Liver (tissue), 9 donors: ENCODE results near the gene CDK5RAP3. TPM values are rescaled to one million over a fixed set of nuclear protein-coding genes. Genes with fewer than 3 reads are reported as not detected.

Source experiments
- DNase-seq: peaks from one replicate; pipeline ENCODE4 v3.0.0-alpha.2; 2017; ENCODE audit warnings: low spot score
- H3K27ac ChIP-seq, 2 donors: one replicate each; pipeline ENCODE4 v1.7.0; 2013; ENCODE audit warnings: inconsistent platforms in 2 of 2, low read length in 2 of 2, control low read depth in 1 of 2, low read depth in 1 of 2, mild to moderate bottlenecking in 1 of 2
- H3K27me3 ChIP-seq, 4 donors: one replicate each; pipeline versions ENCODE4 v1.6.1 to v1.7.0; 2013; ENCODE audit warnings: low read length in 3 of 4, inconsistent platforms in 1 of 4, mild to moderate bottlenecking in 1 of 4, moderate library complexity in 1 of 4; ENCODE audit not compliant: control insufficient read depth in 4 of 4, insufficient read depth in 4 of 4
- H3K36me3 ChIP-seq, 4 donors: one replicate each; pipeline versions ENCODE4 v1.6.1 to v1.7.0; 2013; ENCODE audit warnings: low read length in 3 of 4, mild to moderate bottlenecking in 3 of 4, low read depth in 1 of 4, moderate library complexity in 1 of 4; ENCODE audit not compliant: control insufficient read depth in 4 of 4, insufficient read depth in 3 of 4
- H3K4me1 ChIP-seq, 4 donors: one replicate each; pipeline versions ENCODE4 v1.6.1 to v1.7.0; 2013; ENCODE audit warnings: low read length in 3 of 4, mild to moderate bottlenecking in 3 of 4, moderate library complexity in 1 of 4; ENCODE audit not compliant: control insufficient read depth in 4 of 4, insufficient read depth in 4 of 4
- H3K4me3 ChIP-seq, 3 donors: one replicate each; pipeline versions ENCODE4 v1.6.1 to v1.7.0; 2013; ENCODE audit warnings: low read length in 3 of 3, control low read depth in 1 of 3, low read depth in 1 of 3, mild to moderate bottlenecking in 1 of 3
- H3K9ac ChIP-seq, 2 donors: one replicate each; pipeline ENCODE4 v1.7.0; 2013; ENCODE audit warnings: low read length in 2 of 2, mild to moderate bottlenecking in 2 of 2, moderate library complexity in 2 of 2, control low read depth in 1 of 2, low read depth in 1 of 2
- H3K9me3 ChIP-seq, 4 donors: one replicate each; pipeline versions ENCODE4 v1.6.1 to v1.7.0; 2013; ENCODE audit warnings: low read length in 3 of 4; ENCODE audit not compliant: control insufficient read depth in 4 of 4
- EGR1 ChIP-seq, 2 donors: IDR thresholded peaks; 2 replicates each; pipeline ENCODE4 v1.6.1; 2016 to 2018; ENCODE audit warnings: antibody characterized with exemption in 2 of 2, low read depth in 2 of 2
- FOXA1 ChIP-seq: IDR thresholded peaks from 2 replicates; pipeline ENCODE4 v1.6.1; 2016; ENCODE audit warnings: antibody characterized with exemption
- FOXA2 ChIP-seq: IDR thresholded peaks from 2 replicates; pipeline ENCODE4 v1.6.1; 2016; ENCODE audit warnings: antibody characterized with exemption
- GABPA ChIP-seq, 2 donors: IDR thresholded peaks in 1 of 2; conservative IDR thresholded peaks in 1 of 2; 2 replicates each; pipeline ENCODE4 v1.6.1; 2016; ENCODE audit warnings: antibody characterized with exemption in 2 of 2, mild to moderate bottlenecking in 1 of 2, moderate library complexity in 1 of 2
- HNF4A ChIP-seq, 2 donors: conservative IDR thresholded peaks; 2 replicates each; pipeline ENCODE4 v1.6.1; 2016; ENCODE audit warnings: antibody characterized with exemption in 2 of 2, mild to moderate bottlenecking in 2 of 2
- HNF4G ChIP-seq: IDR thresholded peaks from 2 replicates; pipeline ENCODE4 v1.6.1; 2016; ENCODE audit warnings: antibody characterized with exemption
- JUND ChIP-seq, 2 donors: IDR thresholded peaks; 2 replicates each; pipeline ENCODE4 v1.6.1; 2016; ENCODE audit warnings: antibody characterized with exemption in 2 of 2
- NR2F2 ChIP-seq: IDR thresholded peaks from 2 replicates; pipeline ENCODE4 v1.6.1; 2016; ENCODE audit warnings: antibody characterized with exemption
- RAD21 ChIP-seq, 2 donors: IDR thresholded peaks; 2 replicates each; pipeline ENCODE4 v1.6.1; 2016; ENCODE audit warnings: antibody characterized with exemption in 2 of 2, mild to moderate bottlenecking in 2 of 2
- RXRA ChIP-seq, 2 donors: IDR thresholded peaks; 2 replicates each; pipeline ENCODE4 v1.6.1; 2017 to 2018; ENCODE audit warnings: antibody characterized with exemption in 2 of 2, mild to moderate bottlenecking in 1 of 2
- SP1 ChIP-seq: IDR thresholded peaks from 2 replicates; pipeline ENCODE4 v1.6.1; 2018; ENCODE audit warnings: antibody characterized with exemption, mild to moderate bottlenecking
- TAF1 ChIP-seq: conservative IDR thresholded peaks from 2 replicates; pipeline ENCODE4 v1.6.1; 2016; ENCODE audit warnings: antibody characterized with exemption, mild to moderate bottlenecking
- YY1 ChIP-seq: IDR thresholded peaks from 2 replicates; pipeline ENCODE4 v1.6.1; 2016; ENCODE audit warnings: antibody characterized with exemption, mild to moderate bottlenecking
- WGBS: extraction: QIAGEN DNeasy Blood & Tissue Kit; methylation state at CpG from one replicate; pipeline ENCODE4 v1.1.7; 2013; 5-methylcytosine and 5-hydroxymethylcytosine counted together
- polyA plus RNA-seq, 2 donors: library from polyadenylated mRNA; stranded (reverse) in 1 of 2; unstranded in 1 of 2; fragments of 200-250 nt in 1 of 2; fragments of >200 nt in 1 of 2; fragmentation: Nextera tagmentation in 1 of 2; extraction: Ambion mirVana in 1 of 2; gene quantifications; one replicate each; pipeline versions ENCODE4 v1.2.1 to v1.2.3, GENCODE V29; 2013 to 2015
- total RNA-seq, 2 donors: library from RNA; depleted of rRNA; stranded (reverse); fragments of >200 nt; gene quantifications; one replicate each; pipeline ENCODE4 v1.2.3, GENCODE V29; 2014
- TF ChIP-seq, protein P1 (sequence below): IDR thresholded peaks from 2 replicates; pipeline ENCODE4 v1.6.1; 2016; ENCODE audit warnings: antibody characterized with exemption, mild to moderate bottlenecking
- TF ChIP-seq, protein P2 (sequence below): IDR thresholded peaks from 2 replicates; pipeline ENCODE4 v1.6.1; 2016; ENCODE audit warnings: antibody characterized with exemption
- TF ChIP-seq, protein P3 (sequence below): IDR thresholded peaks from 2 replicates; pipeline ENCODE4 v1.6.1; 2016; ENCODE audit warnings: antibody characterized with exemption
- TF ChIP-seq, protein P4 (sequence below): fragments of 150-350 bp; IDR thresholded peaks from 2 replicates; pipeline ENCODE4 v1.5.1; 2017; ENCODE audit warnings: improper control_type of control experiment, low read depth, low read length; ENCODE audit not compliant: missing input control
- TF ChIP-seq, protein P5 (sequence below): IDR thresholded peaks from 2 replicates; pipeline ENCODE4 v1.6.1; 2016; ENCODE audit warnings: antibody characterized with exemption
- donor health status: healthy.
- donor health status: healthy.
- donor health status: healthy.
- donor health status: healthy.
- donor health status: healthy.

CDK5RAP3 gene
- total and polyA plus RNA-seq, 4 donors, result 44.6 to 120 (median 74.7) TPM

DNA sequence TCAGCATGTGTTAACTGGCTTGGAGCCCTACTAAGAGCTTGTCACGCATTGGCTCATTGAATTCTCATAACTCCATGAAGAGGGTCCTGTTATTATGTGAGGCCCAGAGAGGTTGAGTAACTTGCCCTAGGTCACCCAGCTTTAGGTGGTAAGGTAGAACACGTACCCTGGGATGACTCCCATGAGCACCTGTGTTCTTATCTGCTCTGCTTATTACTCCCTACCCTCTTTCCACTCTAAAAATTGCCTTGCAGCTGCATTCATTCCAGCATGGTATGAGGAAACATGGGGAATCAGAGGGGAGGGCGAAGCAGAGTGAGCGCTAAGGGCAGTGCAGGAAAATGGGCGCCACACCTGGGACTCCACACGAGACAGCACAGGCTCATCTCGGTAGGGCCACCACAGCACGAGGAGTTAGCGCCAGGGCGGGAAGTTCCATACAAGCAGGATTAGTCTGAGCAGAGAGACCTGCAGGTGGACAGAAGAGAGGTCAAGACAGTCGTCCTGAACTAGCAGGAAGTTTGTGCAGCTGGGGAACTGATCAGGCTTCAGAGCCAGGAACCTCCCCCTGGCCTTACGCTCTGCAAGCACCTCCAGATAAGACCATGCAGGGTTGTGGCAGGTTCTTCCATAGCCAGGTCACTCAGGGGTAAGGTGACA, 56.5 kb downstream of the CDK5RAP3 start:
- Histone ChIP-seq H3K9ac (no peak overlapping the region), H3K36me3 (peaks cover 0 to 1% (median 0%) of the 10 kb centered on the region in 4 donors), H3K9me3 (no peaks in the 10 kb centered on the region), H3K27me3 (no peaks in the 10 kb centered on the region), H3K4me3 (no peak overlapping the region), H3K4me1 (peaks cover 10 to 35% (median 31%) of the 10 kb centered on the region in 4 donors), H3K27ac (no peak overlapping the region)
- no peak for DNase-seq
- no peak for TF ChIP-seq FOXA1
- WGBS, result 92% methylated on average over 12 of the region's 12 CpGs

DNA sequence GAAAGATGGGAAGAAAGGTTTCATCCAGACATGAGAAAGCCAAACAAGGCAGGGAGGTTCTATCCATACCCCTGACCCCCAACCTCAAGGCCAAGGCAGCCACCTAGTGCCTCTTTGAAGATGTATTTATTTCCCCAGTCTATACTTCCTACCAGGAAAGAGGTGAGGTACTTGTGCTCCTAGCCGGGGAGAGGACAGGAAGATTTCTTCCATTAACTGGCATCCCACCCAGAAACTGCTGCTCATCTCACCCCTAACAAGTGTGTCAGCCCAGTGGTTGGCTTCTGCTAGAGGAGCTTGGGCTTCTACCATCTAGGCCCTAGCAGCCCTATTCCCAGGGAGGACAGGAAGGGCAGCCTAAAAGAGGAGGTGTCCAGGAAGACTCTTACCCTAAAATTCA, 57.8 kb downstream of the CDK5RAP3 start:
- no peak for DNase-seq
- H3K27ac ChIP-seq, result no peak overlapping the region
- H3K9me3 ChIP-seq, result no peaks in the 10 kb centered on the region
- H3K9ac ChIP-seq, result no peak overlapping the region
- no peak overlapping the region for H3K4me3 ChIP-seq
- H3K36me3 ChIP-seq, result peaks cover 0 to under 1% (median 0%) of the 10 kb centered on the region in 4 donors
- H3K4me1 ChIP-seq, result peaks cover 7 to 30% (median 27%) of the 10 kb centered on the region in 4 donors
- H3K27me3 ChIP-seq, result no peaks in the 10 kb centered on the region
- 86% methylated on average over 1 of the region's 1 CpG for WGBS
- TF ChIP-seq SP1 (no peak), NR2F2 (no peak), FOXA1 (no peak), HNF4G (no peak), TAF1 (no peak), EGR1 (IDR thresholded peaks at IDR 0.05; ENCODE audit: low read depth in 2 of 2) (no peak), HNF4A (conservative IDR thresholded peaks at IDR 0.05) (no peak), RXRA (IDR thresholded peaks at IDR 0.05) (no peak), GABPA (IDR thresholded peaks at IDR 0.05 in 1 of 2, conservative IDR thresholded peaks at IDR 0.05 in 1 of 2) (no peak), JUND (IDR thresholded peaks at IDR 0.05) (no peak), FOXA2 (no peak), RAD21 (IDR thresholded peaks at IDR 0.05) (no peak), YY1 (no peak)
- TF ChIP-seq, protein P1, sequence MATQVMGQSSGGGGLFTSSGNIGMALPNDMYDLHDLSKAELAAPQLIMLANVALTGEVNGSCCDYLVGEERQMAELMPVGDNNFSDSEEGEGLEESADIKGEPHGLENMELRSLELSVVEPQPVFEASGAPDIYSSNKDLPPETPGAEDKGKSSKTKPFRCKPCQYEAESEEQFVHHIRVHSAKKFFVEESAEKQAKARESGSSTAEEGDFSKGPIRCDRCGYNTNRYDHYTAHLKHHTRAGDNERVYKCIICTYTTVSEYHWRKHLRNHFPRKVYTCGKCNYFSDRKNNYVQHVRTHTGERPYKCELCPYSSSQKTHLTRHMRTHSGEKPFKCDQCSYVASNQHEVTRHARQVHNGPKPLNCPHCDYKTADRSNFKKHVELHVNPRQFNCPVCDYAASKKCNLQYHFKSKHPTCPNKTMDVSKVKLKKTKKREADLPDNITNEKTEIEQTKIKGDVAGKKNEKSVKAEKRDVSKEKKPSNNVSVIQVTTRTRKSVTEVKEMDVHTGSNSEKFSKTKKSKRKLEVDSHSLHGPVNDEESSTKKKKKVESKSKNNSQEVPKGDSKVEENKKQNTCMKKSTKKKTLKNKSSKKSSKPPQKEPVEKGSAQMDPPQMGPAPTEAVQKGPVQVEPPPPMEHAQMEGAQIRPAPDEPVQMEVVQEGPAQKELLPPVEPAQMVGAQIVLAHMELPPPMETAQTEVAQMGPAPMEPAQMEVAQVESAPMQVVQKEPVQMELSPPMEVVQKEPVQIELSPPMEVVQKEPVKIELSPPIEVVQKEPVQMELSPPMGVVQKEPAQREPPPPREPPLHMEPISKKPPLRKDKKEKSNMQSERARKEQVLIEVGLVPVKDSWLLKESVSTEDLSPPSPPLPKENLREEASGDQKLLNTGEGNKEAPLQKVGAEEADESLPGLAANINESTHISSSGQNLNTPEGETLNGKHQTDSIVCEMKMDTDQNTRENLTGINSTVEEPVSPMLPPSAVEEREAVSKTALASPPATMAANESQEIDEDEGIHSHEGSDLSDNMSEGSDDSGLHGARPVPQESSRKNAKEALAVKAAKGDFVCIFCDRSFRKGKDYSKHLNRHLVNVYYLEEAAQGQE, result no peak
- TF ChIP-seq, protein P2, sequence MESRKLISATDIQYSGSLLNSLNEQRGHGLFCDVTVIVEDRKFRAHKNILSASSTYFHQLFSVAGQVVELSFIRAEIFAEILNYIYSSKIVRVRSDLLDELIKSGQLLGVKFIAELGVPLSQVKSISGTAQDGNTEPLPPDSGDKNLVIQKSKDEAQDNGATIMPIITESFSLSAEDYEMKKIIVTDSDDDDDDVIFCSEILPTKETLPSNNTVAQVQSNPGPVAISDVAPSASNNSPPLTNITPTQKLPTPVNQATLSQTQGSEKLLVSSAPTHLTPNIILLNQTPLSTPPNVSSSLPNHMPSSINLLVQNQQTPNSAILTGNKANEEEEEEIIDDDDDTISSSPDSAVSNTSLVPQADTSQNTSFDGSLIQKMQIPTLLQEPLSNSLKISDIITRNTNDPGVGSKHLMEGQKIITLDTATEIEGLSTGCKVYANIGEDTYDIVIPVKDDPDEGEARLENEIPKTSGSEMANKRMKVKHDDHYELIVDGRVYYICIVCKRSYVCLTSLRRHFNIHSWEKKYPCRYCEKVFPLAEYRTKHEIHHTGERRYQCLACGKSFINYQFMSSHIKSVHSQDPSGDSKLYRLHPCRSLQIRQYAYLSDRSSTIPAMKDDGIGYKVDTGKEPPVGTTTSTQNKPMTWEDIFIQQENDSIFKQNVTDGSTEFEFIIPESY, result no peak
- TF ChIP-seq, protein P3, sequence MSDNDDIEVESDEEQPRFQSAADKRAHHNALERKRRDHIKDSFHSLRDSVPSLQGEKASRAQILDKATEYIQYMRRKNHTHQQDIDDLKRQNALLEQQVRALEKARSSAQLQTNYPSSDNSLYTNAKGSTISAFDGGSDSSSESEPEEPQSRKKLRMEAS, result no peak
- TF ChIP-seq, protein P4, sequence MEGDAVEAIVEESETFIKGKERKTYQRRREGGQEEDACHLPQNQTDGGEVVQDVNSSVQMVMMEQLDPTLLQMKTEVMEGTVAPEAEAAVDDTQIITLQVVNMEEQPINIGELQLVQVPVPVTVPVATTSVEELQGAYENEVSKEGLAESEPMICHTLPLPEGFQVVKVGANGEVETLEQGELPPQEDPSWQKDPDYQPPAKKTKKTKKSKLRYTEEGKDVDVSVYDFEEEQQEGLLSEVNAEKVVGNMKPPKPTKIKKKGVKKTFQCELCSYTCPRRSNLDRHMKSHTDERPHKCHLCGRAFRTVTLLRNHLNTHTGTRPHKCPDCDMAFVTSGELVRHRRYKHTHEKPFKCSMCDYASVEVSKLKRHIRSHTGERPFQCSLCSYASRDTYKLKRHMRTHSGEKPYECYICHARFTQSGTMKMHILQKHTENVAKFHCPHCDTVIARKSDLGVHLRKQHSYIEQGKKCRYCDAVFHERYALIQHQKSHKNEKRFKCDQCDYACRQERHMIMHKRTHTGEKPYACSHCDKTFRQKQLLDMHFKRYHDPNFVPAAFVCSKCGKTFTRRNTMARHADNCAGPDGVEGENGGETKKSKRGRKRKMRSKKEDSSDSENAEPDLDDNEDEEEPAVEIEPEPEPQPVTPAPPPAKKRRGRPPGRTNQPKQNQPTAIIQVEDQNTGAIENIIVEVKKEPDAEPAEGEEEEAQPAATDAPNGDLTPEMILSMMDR, result no peak
- TF ChIP-seq, protein P5, sequence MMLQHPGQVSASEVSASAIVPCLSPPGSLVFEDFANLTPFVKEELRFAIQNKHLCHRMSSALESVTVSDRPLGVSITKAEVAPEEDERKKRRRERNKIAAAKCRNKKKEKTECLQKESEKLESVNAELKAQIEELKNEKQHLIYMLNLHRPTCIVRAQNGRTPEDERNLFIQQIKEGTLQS, result no peak
